Measurements from ENCODE around the gene PCIF1. TPM values are rescaled to one million over a fixed set of nuclear protein-coding genes. Genes with fewer than 3 reads are reported as not detected.

Gene PCIF1
- total RNA-seq, 1 donor from 2014 or later = 23.5 TPM

DNA sequence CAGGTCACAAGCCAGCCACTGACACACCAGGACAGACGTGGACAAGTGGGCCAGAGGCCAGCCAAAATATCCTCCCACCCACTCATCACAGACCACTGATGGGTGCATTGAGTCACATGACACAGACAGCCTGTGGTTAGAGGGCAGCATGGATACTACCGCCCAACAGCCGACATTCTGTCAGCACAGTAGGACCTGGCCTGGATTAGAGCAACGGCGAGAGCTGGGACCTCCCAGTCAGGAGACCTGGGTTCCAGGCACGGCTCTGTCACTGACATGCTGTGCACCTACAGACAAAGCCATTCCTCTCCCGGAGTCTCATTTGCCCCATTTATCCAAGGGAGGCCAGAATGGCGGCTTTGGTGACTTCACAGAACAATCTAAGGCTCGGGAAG is 29.5 kb downstream of the PCIF1 start:
- no peaks in the 10 kb centered on the region for H3K27me3 Mint-ChIP-seq (ENCODE audit: low read depth)
- no peaks in the 10 kb centered on the region for H3K4me1 Mint-ChIP-seq (ENCODE audit: low read depth)
- H3K9me3 Mint-ChIP-seq (ENCODE audit: low read depth) = no peaks in the 10 kb centered on the region
- TF ChIP-seq, protein P1, sequence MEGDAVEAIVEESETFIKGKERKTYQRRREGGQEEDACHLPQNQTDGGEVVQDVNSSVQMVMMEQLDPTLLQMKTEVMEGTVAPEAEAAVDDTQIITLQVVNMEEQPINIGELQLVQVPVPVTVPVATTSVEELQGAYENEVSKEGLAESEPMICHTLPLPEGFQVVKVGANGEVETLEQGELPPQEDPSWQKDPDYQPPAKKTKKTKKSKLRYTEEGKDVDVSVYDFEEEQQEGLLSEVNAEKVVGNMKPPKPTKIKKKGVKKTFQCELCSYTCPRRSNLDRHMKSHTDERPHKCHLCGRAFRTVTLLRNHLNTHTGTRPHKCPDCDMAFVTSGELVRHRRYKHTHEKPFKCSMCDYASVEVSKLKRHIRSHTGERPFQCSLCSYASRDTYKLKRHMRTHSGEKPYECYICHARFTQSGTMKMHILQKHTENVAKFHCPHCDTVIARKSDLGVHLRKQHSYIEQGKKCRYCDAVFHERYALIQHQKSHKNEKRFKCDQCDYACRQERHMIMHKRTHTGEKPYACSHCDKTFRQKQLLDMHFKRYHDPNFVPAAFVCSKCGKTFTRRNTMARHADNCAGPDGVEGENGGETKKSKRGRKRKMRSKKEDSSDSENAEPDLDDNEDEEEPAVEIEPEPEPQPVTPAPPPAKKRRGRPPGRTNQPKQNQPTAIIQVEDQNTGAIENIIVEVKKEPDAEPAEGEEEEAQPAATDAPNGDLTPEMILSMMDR (IDR thresholded peaks at IDR 0.05) = no peak
- H3K36me3 Mint-ChIP-seq (ENCODE audit: low read depth) = peaks cover 32% of the 10 kb centered on the region
- H3K4me3 Mint-ChIP-seq (ENCODE audit: unreplicated experiment) = no peak overlapping the region
- no peak overlapping the region for H3K27ac Mint-ChIP-seq (ENCODE audit: unreplicated experiment)
- peak; percentile 70 for DNase-seq (ENCODE audit: low spot score)

DNA sequence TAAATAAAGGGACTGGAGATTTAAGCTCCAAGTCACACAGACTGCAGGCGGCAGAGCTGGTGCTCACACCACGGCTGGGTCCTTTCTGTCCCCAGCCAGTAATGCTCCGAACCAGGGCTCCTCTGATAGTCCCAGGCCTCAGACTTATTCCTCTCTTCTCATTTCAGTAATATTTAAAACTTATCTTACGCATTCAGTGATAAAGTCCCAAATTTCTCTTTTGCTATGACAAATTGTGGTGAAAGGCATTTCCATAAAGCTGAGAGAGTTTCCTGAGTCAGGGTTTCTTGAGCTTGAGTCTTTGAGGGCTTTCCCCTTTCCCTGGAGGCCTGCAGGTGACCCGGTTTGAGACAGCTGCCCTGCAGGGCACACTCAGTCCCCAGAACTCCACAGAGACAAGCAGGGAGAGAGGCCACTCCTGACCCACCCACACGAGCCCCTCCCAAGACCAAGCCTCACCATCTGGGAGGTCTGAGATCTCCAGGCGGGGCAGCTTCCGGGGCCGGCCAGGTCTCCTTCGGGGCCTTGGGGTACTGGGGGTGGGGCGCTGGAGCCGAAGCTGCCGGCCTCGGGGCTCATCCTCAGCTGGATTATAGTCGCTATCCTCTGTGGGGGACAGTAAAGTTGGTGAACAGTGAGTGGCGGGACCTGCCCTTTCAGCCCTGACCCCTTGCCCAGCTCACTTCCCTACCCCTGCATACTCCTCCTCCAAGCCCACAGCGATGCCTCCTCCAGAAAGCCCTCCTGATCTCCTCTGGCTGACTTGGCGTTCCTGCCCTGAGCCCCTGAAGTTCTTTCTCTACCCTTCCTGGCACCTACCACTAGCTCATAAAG is 30.9 kb downstream of the PCIF1 start:
- Mint-ChIP-seq H3K27ac (ENCODE audit: unreplicated experiment) (no peak overlapping the region), H3K4me1 (ENCODE audit: low read depth) (peaks cover 13% of the 10 kb centered on the region), H3K4me3 (ENCODE audit: unreplicated experiment) (no peak overlapping the region), H3K36me3 (ENCODE audit: low read depth) (peaks cover 28% of the 10 kb centered on the region), H3K27me3 (ENCODE audit: low read depth) (no peaks in the 10 kb centered on the region), H3K9me3 (ENCODE audit: low read depth) (no peaks in the 10 kb centered on the region)
- TF ChIP-seq, protein P1 (IDR thresholded peaks at IDR 0.05) = no peak
- DNase-seq (ENCODE audit: low spot score) = peak; percentile 64

DNA sequence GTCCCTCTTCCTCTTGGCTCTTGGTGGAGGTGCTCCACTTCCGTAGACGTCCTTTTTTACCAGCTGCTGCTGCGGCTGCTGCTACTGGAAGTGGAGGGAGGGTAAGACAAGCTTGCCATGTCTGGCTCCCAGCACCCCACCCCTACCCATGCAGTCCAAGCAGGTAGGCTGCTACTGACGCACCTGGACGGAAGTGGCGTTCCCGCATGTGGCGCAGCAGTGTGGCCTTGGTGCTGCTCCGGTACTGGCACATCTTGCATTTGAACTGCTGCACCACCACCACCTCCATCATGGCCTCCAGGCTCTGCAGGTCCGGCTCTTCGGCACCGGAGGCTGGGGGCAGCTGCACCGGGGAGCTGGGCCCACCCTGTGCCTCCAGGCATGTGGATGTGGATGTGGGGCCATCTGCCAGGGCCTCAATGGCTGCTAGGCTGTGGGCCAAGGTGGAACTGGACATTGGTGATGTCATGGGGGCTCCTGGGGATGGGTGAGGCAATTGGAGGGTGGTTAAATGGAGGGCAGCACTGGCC is 33.1 kb downstream of the PCIF1 start:
- Mint-ChIP-seq H3K4me3 (ENCODE audit: unreplicated experiment) (no peak overlapping the region), H3K27ac (ENCODE audit: unreplicated experiment) (no peak overlapping the region), H3K27me3 (ENCODE audit: low read depth) (no peaks in the 10 kb centered on the region), H3K9me3 (ENCODE audit: low read depth) (no peaks in the 10 kb centered on the region), H3K36me3 (ENCODE audit: low read depth) (peaks cover 17% of the 10 kb centered on the region), H3K4me1 (ENCODE audit: low read depth) (peaks cover 24% of the 10 kb centered on the region)
- TF ChIP-seq, protein P1 (IDR thresholded peaks at IDR 0.05) = no peak
- DNase-seq (ENCODE audit: low spot score) = peak; percentile 82

DNA sequence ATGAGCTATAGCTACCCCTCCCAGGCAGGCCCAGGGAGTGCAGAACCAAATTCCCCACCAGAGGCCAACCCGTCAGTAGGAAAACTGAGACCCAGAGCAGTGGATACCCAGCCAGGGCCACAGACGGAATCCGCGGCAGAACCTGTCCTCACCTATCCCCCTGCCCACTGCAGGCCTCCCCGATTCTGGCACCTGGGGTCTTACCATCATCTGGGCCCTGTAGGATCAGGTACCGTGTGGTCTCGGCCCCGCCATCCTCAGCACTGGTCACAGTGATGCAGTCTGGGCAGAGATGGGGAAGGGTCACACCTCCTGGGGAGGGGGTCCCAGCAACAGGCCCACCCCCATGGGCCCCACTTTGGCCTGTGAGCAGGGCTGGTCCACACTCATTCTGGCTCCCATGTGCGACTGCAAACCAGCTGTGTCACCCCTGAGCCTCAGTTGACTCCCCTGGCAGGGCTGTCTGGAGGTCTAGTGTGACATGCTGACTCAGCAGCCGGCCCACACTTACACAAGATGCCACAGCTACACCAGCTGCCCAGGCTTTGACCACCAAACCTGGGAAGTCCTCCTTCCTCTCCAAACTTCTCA is 33.7 kb downstream of the PCIF1 start:
- Mint-ChIP-seq H3K4me1 (ENCODE audit: low read depth) (peaks cover 26% of the 10 kb centered on the region), H3K36me3 (ENCODE audit: low read depth) (peaks cover 15% of the 10 kb centered on the region), H3K27ac (ENCODE audit: unreplicated experiment) (no peak overlapping the region), H3K4me3 (ENCODE audit: unreplicated experiment) (no peak overlapping the region), H3K9me3 (ENCODE audit: low read depth) (no peaks in the 10 kb centered on the region), H3K27me3 (ENCODE audit: low read depth) (no peaks in the 10 kb centered on the region)
- peak; percentile 83 for DNase-seq (ENCODE audit: low spot score)
- TF ChIP-seq, protein P1 (IDR thresholded peaks at IDR 0.05) = no peak

Data from chondrocyte (in vitro differentiated cells).